Stomach smooth muscle (tissue), 2 donors: ENCODE data around the gene DNM2.

Experiments used
- H3K27ac ChIP-seq: one replicate; pipeline ENCODE4 v1.7.0; 2013; ENCODE audit warnings: mild to moderate bottlenecking, low read length, inconsistent platforms
- H3K27me3 ChIP-seq, 2 donors: one replicate each; pipeline ENCODE4 v1.7.0; 2013; ENCODE audit warnings: low read length in 2 of 2; ENCODE audit not compliant: insufficient read depth in 2 of 2, control insufficient read depth in 1 of 2
- H3K36me3 ChIP-seq, 2 donors: one replicate each; pipeline ENCODE4 v1.7.0; 2013; ENCODE audit warnings: low read length in 2 of 2; ENCODE audit not compliant: control insufficient read depth in 2 of 2, insufficient read depth in 2 of 2
- H3K4me1 ChIP-seq: one replicate; pipeline ENCODE4 v1.7.0; 2013; ENCODE audit warnings: low read length; ENCODE audit not compliant: control insufficient read depth, insufficient read depth
- H3K4me3 ChIP-seq, 2 donors: one replicate each; pipeline ENCODE4 v1.7.0; 2013; ENCODE audit warnings: low read length in 2 of 2
- H3K9ac ChIP-seq, 2 donors: one replicate each; pipeline ENCODE4 v1.7.0; 2013; ENCODE audit warnings: low read length in 2 of 2, mild to moderate bottlenecking in 1 of 2
- H3K9me3 ChIP-seq, 2 donors: one replicate each; pipeline ENCODE4 v1.7.0; 2013; ENCODE audit warnings: low read length in 2 of 2; ENCODE audit not compliant: control insufficient read depth in 2 of 2
- donor health status: healthy.
- donor health status: Pancreatic carcinoma.

The DNM2 gene

DNA sequence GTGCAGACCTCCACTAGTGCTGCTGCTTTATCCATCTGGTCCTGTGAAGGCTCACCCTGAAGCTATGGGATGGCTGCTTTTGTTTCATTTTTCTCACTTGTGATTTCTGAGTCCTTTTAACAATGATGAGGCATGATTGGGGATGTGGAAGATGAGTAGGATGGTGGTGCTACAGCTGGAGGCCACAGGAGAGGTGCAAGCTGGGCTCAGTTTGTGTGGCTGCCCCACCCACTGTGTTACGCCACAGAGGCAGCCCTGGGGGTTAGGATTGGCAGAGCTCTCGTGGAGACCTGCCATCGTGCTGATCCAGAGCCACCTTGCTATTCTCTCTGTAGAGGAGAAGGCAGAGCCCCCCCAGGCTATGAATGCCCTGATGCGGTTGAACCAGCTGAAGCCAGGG lies 36.2 kb upstream of the DNM2 start:
- Histone ChIP-seq H3K4me1 (no peaks in the 10 kb centered on the region), H3K9me3 (no peaks in the 10 kb centered on the region), H3K9ac (no peak overlapping the region), H3K4me3 (no peak overlapping the region), H3K27me3 (no peaks in the 10 kb centered on the region), H3K27ac (no peak overlapping the region), H3K36me3 (peaks cover 78 to 85% of the 10 kb centered on the region in 2 donors)

DNA sequence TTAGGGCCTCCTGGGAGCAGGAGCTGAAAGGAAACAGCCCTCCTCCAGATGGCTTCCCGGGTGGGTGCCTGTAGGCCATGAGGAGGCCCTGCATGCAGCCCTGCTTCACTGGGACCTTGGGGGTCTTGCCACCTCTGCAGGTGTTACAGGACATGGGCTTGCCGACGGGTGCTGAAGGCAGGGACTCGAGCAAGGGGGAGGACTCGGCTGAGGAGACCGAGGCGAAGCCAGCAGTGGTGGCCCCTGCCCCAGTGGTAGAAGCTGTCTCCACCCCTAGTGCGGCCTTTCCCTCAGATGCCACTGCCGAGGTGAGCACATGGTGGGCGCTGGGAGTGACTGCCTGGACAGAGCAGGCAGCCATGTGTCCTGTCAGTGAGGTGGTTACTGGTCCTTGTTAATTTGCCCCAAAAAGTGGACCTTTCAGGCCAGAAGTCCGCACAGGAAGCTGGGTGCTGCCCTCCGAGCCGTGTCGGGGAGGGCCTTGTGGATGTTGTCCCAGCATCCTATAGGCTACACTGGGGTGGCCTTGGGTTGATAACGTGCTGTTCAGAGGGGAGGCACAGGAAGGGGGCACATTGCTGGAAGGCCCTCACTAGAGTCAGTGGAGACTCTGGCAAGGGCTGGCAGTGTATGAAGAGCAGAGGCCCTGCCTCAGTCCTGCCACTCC lies 35.3 kb upstream of the DNM2 start:
- Histone ChIP-seq H3K9me3 (no peaks in the 10 kb centered on the region), H3K27ac (no peak overlapping the region), H3K4me3 (no peak overlapping the region), H3K36me3 (peaks cover 72 to 86% of the 10 kb centered on the region in 2 donors), H3K4me1 (no peaks in the 10 kb centered on the region), H3K9ac (no peak overlapping the region), H3K27me3 (no peaks in the 10 kb centered on the region)

DNA sequence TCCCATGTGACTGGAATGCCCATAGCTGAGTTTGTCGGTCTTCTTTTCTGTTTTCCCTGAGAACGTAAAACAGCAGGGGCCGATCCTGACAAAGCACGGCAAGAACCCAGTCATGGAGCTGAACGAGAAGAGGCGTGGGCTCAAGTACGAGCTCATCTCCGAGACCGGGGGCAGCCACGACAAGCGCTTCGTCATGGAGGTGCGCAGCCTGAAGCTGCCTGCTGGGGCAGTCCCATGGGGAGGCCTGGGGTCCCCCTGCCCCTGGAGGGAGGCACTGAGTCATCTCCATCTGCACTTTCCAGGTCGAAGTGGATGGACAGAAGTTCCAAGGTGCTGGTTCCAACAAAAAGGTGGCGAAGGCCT lies 34.8 kb upstream of the DNM2 start:
- H3K9me3 ChIP-seq, result no peaks in the 10 kb centered on the region
- no peak overlapping the region for H3K9ac ChIP-seq
- H3K36me3 ChIP-seq, result peaks cover 72 to 85% of the 10 kb centered on the region in 2 donors
- no peaks in the 10 kb centered on the region for H3K27me3 ChIP-seq
- no peaks in the 10 kb centered on the region for H3K4me1 ChIP-seq
- no peak overlapping the region for H3K27ac ChIP-seq
- no peak overlapping the region for H3K4me3 ChIP-seq

DNA sequence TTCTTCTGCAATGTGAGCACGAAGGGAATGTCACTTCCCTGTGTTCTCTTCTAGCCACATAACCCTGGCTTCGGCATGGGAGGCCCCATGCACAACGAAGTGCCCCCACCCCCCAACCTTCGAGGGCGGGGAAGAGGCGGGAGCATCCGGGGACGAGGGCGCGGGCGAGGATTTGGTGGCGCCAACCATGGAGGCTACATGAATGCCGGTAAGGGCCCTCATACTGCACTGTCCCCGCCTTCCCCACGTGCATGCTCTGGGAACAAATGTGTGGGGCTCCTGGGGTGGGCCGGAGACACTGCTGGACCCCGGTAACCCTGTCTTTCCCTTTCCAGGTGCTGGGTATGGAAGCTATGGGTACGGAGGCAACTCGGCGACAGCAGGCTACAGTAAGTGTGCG lies 34.3 kb upstream of the DNM2 start:
- Histone ChIP-seq H3K9ac (no peak overlapping the region), H3K4me3 (no peak overlapping the region), H3K27me3 (no peaks in the 10 kb centered on the region), H3K36me3 (peaks cover 71 to 84% of the 10 kb centered on the region in 2 donors), H3K4me1 (no peaks in the 10 kb centered on the region), H3K9me3 (no peaks in the 10 kb centered on the region), H3K27ac (no peak overlapping the region)

DNA sequence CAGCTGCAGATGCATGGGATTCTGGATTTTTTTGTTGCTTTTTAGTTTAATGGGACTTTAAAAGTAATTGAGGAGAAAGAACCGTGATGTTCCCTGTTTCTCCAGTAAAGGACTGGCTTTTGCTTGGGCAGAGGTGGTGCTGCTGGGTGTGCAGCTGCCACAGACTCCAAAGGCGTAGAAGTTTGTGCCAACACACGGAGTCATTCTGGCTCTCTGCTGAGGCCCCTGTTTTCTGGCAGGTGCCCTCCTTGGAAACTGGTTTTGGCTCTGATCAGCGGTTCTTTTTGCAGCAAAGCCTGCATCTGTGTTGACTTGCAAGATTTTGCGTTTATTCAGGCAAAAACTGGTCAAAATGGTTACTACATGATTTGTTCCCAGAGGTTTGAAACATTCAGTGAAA lies 32.7 kb upstream of the DNM2 start:
- peaks cover 65 to 83% of the 10 kb centered on the region in 2 donors for H3K36me3 ChIP-seq
- H3K4me3 ChIP-seq, result no peak overlapping the region
- no peak overlapping the region for H3K9ac ChIP-seq
- no peaks in the 10 kb centered on the region for H3K4me1 ChIP-seq
- no peak overlapping the region for H3K27ac ChIP-seq
- H3K9me3 ChIP-seq, result no peaks in the 10 kb centered on the region
- no peaks in the 10 kb centered on the region for H3K27me3 ChIP-seq

DNA sequence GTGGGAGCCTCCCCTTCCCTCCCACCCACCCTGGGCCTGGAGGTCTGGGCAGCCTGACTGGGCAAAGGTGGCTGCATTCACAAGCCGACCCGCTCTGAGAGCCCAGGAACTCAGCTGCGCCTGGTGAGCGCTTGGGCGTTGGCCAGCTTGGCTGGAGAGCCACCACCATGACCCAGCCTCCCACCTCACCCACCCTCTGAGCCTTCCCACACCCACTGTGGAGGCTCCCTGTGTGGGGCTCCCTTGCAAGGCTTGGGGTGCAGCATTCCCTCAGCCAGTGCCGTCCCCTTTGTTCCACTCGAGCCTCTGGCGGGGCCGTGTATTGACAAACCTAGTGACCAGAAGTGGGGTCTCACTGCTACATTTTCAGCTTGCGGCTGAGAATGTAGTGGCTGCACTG lies 31.7 kb upstream of the DNM2 start:
- no peaks in the 10 kb centered on the region for H3K4me1 ChIP-seq
- H3K9ac ChIP-seq, result no peak overlapping the region
- H3K27me3 ChIP-seq, result no peaks in the 10 kb centered on the region
- H3K36me3 ChIP-seq, result peaks cover 57 to 82% of the 10 kb centered on the region in 2 donors
- no peak overlapping the region for H3K27ac ChIP-seq
- no peaks in the 10 kb centered on the region for H3K9me3 ChIP-seq
- no peak overlapping the region for H3K4me3 ChIP-seq

DNA sequence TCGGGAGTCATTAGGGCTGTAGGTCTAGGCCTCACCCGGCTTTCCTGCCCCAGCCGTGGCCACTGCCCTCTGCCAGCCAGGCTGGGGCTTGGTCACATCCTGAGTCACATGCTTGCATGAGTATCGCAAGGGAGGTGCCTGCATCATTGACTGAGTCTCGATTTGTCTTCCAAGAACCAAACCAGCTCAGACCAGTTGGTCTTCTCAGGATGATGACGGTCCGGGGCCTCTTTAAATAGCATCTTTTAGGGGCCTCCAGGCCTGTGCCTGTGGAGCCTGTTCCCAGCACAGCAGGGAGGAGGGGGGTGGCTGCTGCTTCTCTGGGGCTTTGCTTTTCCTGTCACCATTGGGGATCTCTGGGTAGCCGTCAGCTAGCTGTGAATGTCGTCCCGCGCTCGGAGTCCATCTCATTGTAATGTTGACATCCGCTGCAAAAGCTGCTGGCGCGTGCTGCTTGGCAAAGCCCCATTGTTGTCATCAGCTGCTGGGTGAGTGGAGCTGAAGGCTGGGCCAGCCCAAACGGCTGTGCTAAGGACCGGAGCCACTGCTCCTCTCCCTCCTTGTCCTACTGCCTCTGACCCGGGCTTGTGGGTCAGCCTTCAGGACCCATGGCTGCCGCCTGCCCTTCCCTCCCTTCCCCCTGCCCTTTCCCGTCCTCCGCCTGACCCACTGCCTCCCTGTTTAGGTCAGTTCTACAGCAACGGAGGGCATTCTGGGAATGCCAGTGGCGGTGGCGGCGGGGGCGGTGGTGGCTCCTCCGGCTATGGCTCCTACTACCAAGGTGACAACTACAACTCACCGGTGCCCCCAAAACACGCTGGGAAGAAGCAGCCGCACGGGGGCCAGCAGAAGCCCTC lies 31.0 kb upstream of the DNM2 start:
- H3K36me3 ChIP-seq, result peaks cover 55 to 81% of the 10 kb centered on the region in 2 donors
- no peaks in the 10 kb centered on the region for H3K9me3 ChIP-seq
- H3K4me1 ChIP-seq, result no peaks in the 10 kb centered on the region
- no peak overlapping the region for H3K27ac ChIP-seq
- H3K4me3 ChIP-seq, result no peak overlapping the region
- no peaks in the 10 kb centered on the region for H3K27me3 ChIP-seq
- no peak overlapping the region for H3K9ac ChIP-seq

DNA sequence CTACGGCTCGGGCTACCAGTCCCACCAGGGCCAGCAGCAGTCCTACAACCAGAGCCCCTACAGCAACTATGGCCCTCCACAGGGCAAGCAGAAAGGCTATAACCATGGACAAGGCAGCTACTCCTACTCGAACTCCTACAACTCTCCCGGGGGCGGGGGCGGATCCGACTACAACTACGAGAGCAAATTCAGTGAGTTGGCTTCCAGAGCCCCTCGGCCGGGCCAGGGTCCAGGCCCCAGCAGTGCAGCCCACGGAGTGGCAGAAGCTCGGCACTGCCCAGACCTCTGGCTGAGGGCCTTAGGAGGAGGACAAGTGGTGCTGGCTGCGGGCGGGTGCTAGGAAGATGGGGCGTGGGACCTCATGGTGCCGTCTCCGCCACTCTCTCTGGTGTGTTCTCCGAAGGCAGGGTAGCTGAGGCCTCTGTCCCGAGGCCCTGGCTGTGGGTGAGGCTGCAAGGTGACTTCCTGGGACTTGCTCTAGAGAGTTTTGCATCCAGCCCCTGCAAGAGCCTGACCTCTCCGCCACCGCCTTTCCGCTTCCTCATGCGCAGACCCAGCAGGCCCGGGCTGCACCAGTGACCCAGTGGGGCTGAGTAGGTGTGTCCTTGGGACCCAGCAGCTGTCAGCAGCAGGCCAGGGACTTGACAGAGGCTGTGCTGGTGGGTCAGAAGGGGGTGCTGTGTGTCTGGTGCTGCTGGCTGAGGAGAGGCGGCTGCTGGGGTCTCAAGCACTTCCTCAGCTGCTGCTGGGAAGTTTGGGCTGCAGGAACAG lies 30.2 kb upstream of the DNM2 start:
- Histone ChIP-seq H3K4me1 (no peaks in the 10 kb centered on the region), H3K9me3 (no peaks in the 10 kb centered on the region), H3K27ac (no peak overlapping the region), H3K27me3 (no peaks in the 10 kb centered on the region), H3K9ac (no peak overlapping the region), H3K4me3 (no peak overlapping the region), H3K36me3 (peaks cover 52 to 77% of the 10 kb centered on the region in 2 donors)

DNA sequence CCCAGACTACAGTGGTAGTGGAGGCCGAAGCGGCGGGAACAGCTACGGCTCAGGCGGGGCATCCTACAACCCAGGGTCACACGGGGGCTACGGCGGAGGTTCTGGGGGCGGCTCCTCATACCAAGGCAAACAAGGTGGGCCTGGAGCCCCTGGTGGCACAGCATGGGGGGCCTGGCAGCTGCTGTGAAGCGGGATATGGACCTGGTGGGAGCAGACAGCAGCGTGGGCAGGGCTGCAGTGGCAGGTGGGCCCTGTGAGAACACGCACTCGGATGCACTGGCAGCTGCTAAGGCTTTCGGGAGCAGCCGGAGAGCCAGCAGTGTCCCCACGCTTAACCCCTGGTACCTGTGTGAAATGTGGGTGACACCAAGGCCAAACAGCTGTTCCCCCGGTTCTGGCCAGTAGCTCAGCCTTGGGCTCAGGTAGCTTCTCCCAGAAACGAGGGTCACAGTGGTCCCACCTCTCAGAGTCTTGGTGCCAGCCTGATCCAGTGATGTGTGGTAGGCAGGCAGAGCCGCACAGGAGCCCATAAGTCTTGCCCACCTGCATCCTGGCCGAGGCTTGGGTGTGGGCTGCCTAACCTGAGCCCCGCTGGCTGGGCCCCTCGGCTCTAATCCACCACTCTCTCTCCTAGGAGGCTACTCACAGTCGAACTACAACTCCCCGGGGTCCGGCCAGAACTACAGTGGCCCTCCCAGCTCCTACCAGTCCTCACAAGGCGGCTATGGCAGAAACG lies 29.2 kb upstream of the DNM2 start:
- Histone ChIP-seq H3K4me3 (no peak overlapping the region), H3K36me3 (peaks cover 42 to 69% of the 10 kb centered on the region in 2 donors), H3K27ac (no peak overlapping the region)

DNA sequence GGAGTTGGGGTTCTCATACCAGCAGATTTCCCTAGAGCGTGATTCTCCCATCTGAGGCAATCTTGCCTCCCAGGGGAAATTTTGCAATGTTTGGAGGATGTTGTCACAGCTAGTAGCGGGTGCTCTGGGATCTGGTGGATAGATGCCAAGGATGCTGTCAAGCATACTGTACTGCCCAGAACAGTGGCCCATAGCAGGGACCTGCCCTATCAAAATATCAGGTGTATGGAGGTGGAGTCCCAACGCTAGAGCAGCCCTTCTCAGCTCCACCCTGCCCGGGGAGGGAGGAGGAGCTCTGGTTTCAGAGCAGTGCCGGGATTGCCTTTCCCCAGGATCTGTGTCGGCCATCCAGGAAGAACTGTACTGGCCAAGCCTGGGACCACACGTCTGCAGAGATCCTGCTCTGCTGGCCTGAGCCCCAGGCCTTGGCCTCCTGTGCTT lies 27.5 kb upstream of the DNM2 start:
- no peak overlapping the region for H3K27ac ChIP-seq
- H3K36me3 ChIP-seq, result peaks cover 31 to 55% of the 10 kb centered on the region in 2 donors
- H3K9ac ChIP-seq, result no peak overlapping the region
- H3K4me1 ChIP-seq, result peaks cover under 1% of the 10 kb centered on the region
- H3K4me3 ChIP-seq, result no peak overlapping the region
- no peaks in the 10 kb centered on the region for H3K9me3 ChIP-seq
- H3K27me3 ChIP-seq, result no peaks in the 10 kb centered on the region

More for the DNA sequence above, 29.2 kb upstream of the DNM2 start:
- H3K4me1 ChIP-seq, result no peaks in the 10 kb centered on the region
- H3K9me3 ChIP-seq, result no peaks in the 10 kb centered on the region
- H3K27me3 ChIP-seq, result no peaks in the 10 kb centered on the region
- H3K9ac ChIP-seq, result no peak overlapping the region
